NT2/D1 (cell line): ENCODE measurements around the gene CHI3L2.

ENCODE experiments used
- SUZ12 ChIP-seq: IDR thresholded peaks from 2 replicates; pipeline ENCODE4 v1.6.1; 2011; ENCODE audit not compliant: insufficient read length, insufficient read depth; ENCODE audit errors: extremely low read depth
- YY1 ChIP-seq: IDR thresholded peaks from 2 replicates; pipeline ENCODE4 v1.6.1; 2011; ENCODE audit not compliant: insufficient read length, insufficient read depth
- ZNF274 ChIP-seq: IDR thresholded peaks from 2 replicates; pipeline ENCODE4 v1.6.1; 2011; ENCODE audit warnings: mild to moderate bottlenecking, low read depth, low read length

- no peak for TF ChIP-seq SUZ12
- TF ChIP-seq ZNF274: no peak
- no peak for TF ChIP-seq YY1
Measured at GRCh38 chr1:111271464-111271801, 43.9 kb downstream of the CHI3L2 start.
